ENCODE measurements around the gene BAIAP2L1. TPM values are rescaled to one million over a fixed set of nuclear protein-coding genes. Genes with fewer than 3 reads are reported as not detected.

Gene BAIAP2L1
- total RNA-seq, 4 donors from 2014 or later = 39.8 to 59.8 (median 53.3) TPM

DNA sequence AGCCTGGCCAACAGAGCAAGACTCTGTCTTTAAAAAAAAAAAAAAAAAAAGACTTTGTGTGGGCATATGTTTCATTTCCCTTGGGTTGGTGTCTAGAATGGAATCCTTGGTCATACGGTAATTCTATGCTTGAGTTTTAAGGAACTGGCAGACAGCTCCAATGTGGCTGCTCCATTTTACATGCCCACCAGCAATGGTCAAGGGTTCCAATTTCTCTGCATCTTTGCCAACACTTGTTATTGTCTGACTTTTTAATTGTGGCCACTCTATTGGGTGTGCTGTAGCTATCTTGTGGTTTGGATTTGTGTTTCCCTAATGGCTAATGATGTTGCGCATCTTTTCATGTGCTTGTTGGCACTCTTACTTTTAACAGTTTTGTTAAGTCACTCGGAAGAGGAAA lies 61.8 kb downstream of the BAIAP2L1 start:
- H3K9me3 ChIP-seq = no peaks in the 10 kb centered on the region
- no peaks in the 10 kb centered on the region for H3K27me3 ChIP-seq
- TF ChIP-seq POLR2AphosphoS5 (IDR thresholded peaks at IDR 0.05) = no peak
- no peak for TF ChIP-seq POLR2A (IDR thresholded peaks at IDR 0.05)
- TF ChIP-seq EP300 (IDR thresholded peaks at IDR 0.05; ENCODE audit: low read depth) = no peak
- TF ChIP-seq, protein P1, sequence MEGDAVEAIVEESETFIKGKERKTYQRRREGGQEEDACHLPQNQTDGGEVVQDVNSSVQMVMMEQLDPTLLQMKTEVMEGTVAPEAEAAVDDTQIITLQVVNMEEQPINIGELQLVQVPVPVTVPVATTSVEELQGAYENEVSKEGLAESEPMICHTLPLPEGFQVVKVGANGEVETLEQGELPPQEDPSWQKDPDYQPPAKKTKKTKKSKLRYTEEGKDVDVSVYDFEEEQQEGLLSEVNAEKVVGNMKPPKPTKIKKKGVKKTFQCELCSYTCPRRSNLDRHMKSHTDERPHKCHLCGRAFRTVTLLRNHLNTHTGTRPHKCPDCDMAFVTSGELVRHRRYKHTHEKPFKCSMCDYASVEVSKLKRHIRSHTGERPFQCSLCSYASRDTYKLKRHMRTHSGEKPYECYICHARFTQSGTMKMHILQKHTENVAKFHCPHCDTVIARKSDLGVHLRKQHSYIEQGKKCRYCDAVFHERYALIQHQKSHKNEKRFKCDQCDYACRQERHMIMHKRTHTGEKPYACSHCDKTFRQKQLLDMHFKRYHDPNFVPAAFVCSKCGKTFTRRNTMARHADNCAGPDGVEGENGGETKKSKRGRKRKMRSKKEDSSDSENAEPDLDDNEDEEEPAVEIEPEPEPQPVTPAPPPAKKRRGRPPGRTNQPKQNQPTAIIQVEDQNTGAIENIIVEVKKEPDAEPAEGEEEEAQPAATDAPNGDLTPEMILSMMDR (IDR thresholded peaks at IDR 0.05) = no peak
- in situ Hi-C loops (cut with MboI; ENCODE audit: low pct_ligation_motif_present in 1 of 4, low pct_unique_long_range_greater_than_20kb in 1 of 4, low sequenced_read_pairs in 3 of 4) (no loop called here), intact Hi-C loops (cut with DNase I; ENCODE audit: low total_unique reads) (no loop called here)
- WGBS, 2 donors (ENCODE audit: low coverage in 1 of 2) = 96 to 100% methylated on average over 3 of the region's 3 CpGs
- no peaks in the 10 kb centered on the region for H3K36me3 ChIP-seq
- no peak for DNase-seq
- H3K4me1 ChIP-seq = peaks cover 0 to 8% (median 0%) of the 10 kb centered on the region in 4 donors
- no peak overlapping the region for H3K27ac ChIP-seq
- H3K4me3 ChIP-seq = no peak overlapping the region

DNA sequence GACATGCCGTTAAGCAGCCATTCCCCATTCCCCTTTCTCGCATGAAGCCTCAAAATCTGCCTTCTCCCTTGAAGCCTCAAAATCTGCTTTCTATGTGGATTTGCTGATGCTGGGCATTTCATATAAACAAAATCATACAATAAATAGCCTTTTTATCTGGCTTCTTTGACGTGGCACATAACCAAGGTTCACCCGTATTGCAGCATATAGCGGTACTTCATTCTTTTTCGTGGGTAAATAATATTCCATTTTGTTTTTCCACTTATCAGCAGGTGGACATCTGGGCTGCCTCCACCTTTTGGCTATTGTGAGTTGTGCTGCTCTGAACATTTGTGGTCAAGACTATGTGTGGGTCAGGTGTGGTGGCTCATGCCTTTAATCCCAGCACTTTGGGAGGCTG lies 62.4 kb downstream of the BAIAP2L1 start:
- TF ChIP-seq, protein P1 (IDR thresholded peaks at IDR 0.05) = no peak
- TF ChIP-seq EP300 (IDR thresholded peaks at IDR 0.05; ENCODE audit: low read depth) (no peak), POLR2AphosphoS5 (IDR thresholded peaks at IDR 0.05) (no peak), POLR2A (IDR thresholded peaks at IDR 0.05) (no peak)

DNA sequence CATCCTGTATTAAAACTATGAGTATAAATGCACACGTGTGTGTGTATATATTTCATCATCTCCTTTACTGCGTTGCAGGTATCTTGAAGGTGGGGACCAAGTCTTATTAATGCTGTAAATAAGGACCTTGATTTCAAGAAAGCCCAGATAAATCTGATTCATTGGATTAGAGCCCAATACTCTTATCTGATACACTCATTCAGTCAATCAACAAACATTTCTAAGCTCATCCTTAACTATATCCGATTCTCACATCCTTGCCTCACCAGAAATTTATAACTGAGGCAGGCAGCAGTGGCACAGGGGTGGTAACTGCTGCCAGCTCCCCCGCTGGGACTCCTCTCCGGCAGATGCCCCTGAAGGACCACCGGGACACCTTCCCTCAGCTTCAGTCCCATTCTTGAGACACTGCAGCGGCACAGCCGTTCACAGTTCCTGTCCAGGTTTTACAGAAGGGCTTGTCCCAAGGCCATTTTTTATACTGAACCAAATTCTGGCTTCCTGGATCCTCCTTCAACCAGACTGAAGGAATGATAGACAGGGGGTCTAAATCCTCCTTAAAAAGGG lies 65.4 kb downstream of the BAIAP2L1 start:
- H3K9me3 ChIP-seq = no peaks in the 10 kb centered on the region
- no peak overlapping the region for H3K27ac ChIP-seq
- intact Hi-C loops (cut with DNase I; ENCODE audit: low total_unique reads) (no loop called here), in situ Hi-C loops (cut with MboI; ENCODE audit: low pct_ligation_motif_present in 1 of 4, low pct_unique_long_range_greater_than_20kb in 1 of 4, low sequenced_read_pairs in 3 of 4) (no loop called here)
- H3K27me3 ChIP-seq = no peaks in the 10 kb centered on the region
- 93 to 100% methylated on average over 3 to 8 of the region's 8 CpGs for WGBS, 2 donors (ENCODE audit: low coverage in 1 of 2)
- H3K4me1 ChIP-seq = no peaks in the 10 kb centered on the region
- TF ChIP-seq POLR2AphosphoS5 (IDR thresholded peaks at IDR 0.05) (no peak), EP300 (IDR thresholded peaks at IDR 0.05; ENCODE audit: low read depth) (no peak), POLR2A (IDR thresholded peaks at IDR 0.05) (no peak)
- TF ChIP-seq, protein P1 (IDR thresholded peaks at IDR 0.05) = no peak
- H3K36me3 ChIP-seq = no peaks in the 10 kb centered on the region
- no peak for DNase-seq
- no peak overlapping the region for H3K4me3 ChIP-seq

More for the DNA sequence above, 62.4 kb downstream of the BAIAP2L1 start:
- intact Hi-C loops (cut with DNase I; ENCODE audit: low total_unique reads) = no loop called here
- no peaks in the 10 kb centered on the region for H3K27me3 ChIP-seq
- in situ Hi-C loops (cut with MboI; ENCODE audit: low pct_ligation_motif_present in 1 of 4, low pct_unique_long_range_greater_than_20kb in 1 of 4, low sequenced_read_pairs in 3 of 4) = no loop called here
- 94 to 95% methylated on average over 6 of the region's 6 CpGs for WGBS, 2 donors (ENCODE audit: low coverage in 1 of 2)
- H3K9me3 ChIP-seq = no peaks in the 10 kb centered on the region
- H3K4me1 ChIP-seq = peaks cover 0 to 6% (median 0%) of the 10 kb centered on the region in 4 donors
- H3K27ac ChIP-seq = no peak overlapping the region
- no peak overlapping the region for H3K4me3 ChIP-seq
- H3K36me3 ChIP-seq = no peaks in the 10 kb centered on the region
- DNase-seq = no peak

DNA sequence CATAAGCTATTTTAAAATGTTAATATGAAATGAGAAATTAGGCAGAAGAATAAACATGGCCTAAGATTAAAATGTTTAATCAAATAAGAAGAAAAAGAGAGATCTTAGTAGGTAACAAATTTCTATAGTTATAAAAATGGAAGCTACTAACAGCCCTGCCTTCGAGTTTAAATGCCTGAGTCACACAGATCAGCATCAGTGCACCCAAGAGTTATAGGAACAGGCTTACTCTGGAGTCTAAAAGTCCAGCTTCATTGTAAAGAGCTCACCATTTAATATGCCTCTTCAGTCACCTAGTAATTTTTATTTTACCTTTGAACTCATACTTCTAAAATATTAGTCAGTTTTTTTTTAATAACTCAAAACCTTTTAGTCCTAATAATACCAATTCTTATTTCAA lies 66.8 kb downstream of the BAIAP2L1 start:
- in situ Hi-C loops (cut with MboI; ENCODE audit: low pct_ligation_motif_present in 1 of 4, low pct_unique_long_range_greater_than_20kb in 1 of 4, low sequenced_read_pairs in 3 of 4) (no loop called here), intact Hi-C loops (cut with DNase I; ENCODE audit: low total_unique reads) (no loop called here)
- TF ChIP-seq POLR2AphosphoS5 (IDR thresholded peaks at IDR 0.05) (no peak), EP300 (IDR thresholded peaks at IDR 0.05; ENCODE audit: low read depth) (no peak), POLR2A (IDR thresholded peaks at IDR 0.05) (no peak)
- TF ChIP-seq, protein P1 (IDR thresholded peaks at IDR 0.05) = no peak
- 64 to 76% methylated on average over 1 of the region's 1 CpG for WGBS, 2 donors (ENCODE audit: low coverage in 1 of 2)
- H3K4me1 ChIP-seq = no peaks in the 10 kb centered on the region
- no peak for DNase-seq
- H3K27ac ChIP-seq = no peak overlapping the region
- no peaks in the 10 kb centered on the region for H3K36me3 ChIP-seq
- H3K9me3 ChIP-seq = no peaks in the 10 kb centered on the region
- H3K27me3 ChIP-seq = no peaks in the 10 kb centered on the region
- no peak overlapping the region for H3K4me3 ChIP-seq

Data from transverse colon (tissue), 4 donors.